NCI-H1930 (cell line): ENCODE data around the gene KRT73.

Source experiments
- DNase-seq, 2 experiments: peaks; one replicate each; lab custom pipeline; 2025; lab: John Stamatoyannopoulos, UW

KRT73 gene

GRCh38 chr12:52618216-52618615 is at the start of gene KRT73:
KRT73 (minus strand) TSS chr12:52618559; CDS start chr12:52618524, 35 bp downstream.
- no peak for DNase-seq

- no peak for DNase-seq
Measured at GRCh38 chr12:52667931-52668330, 49.6 kb upstream of the KRT73 start.

GRCh38 chr12:52667509-52667908 is 49.1 kb upstream of the KRT73 start:
- DNase-seq, result peak in 1 of 2 experiments; percentile 6

- no peak for DNase-seq
Measured at GRCh38 chr12:52666471-52666870, 48.1 kb upstream of the KRT73 start.

- DNase-seq, result no peak
Measured at GRCh38 chr12:52663420-52663819, 45.1 kb upstream of the KRT73 start.

GRCh38 chr12:52662918-52663229 is 44.5 kb upstream of the KRT73 start:
- DNase-seq, result no peak

- DNase-seq, result no peak
Measured at GRCh38 chr12:52662093-52662917, 43.9 kb upstream of the KRT73 start.

- no peak for DNase-seq
Measured at GRCh38 chr12:52661668-52662067, 43.3 kb upstream of the KRT73 start.

GRCh38 chr12:52660934-52661499 is 42.7 kb upstream of the KRT73 start:
- DNase-seq, result no peak

- DNase-seq, result no peak
Measured at GRCh38 chr12:52659951-52660350, 41.6 kb upstream of the KRT73 start.

- no peak for DNase-seq
Measured at GRCh38 chr12:52659395-52659794, 41.0 kb upstream of the KRT73 start.

- no peak for DNase-seq
Measured at GRCh38 chr12:52658196-52658595, 39.8 kb upstream of the KRT73 start.

GRCh38 chr12:52657250-52657902 is 39.0 kb upstream of the KRT73 start:
- DNase-seq, result no peak

GRCh38 chr12:52656616-52657015 is 38.3 kb upstream of the KRT73 start:
- no peak for DNase-seq

- no peak for DNase-seq
Measured at GRCh38 chr12:52655720-52656124, 37.4 kb upstream of the KRT73 start.

- DNase-seq, result no peak
Measured at GRCh38 chr12:52655251-52655650, 36.9 kb upstream of the KRT73 start.

- no peak for DNase-seq
Measured at GRCh38 chr12:52651726-52652261, 33.4 kb upstream of the KRT73 start, which contains the start of gene KRT2. KRT2 (minus strand) TSS chr12:52652211; CDS start chr12:52652142, 69 bp downstream.

GRCh38 chr12:52650520-52651081 is 32.2 kb upstream of the KRT73 start:
- DNase-seq, result no peak

GRCh38 chr12:52649066-52649465 is 30.7 kb upstream of the KRT73 start:
- DNase-seq, result no peak

GRCh38 chr12:52648012-52648550 is 29.7 kb upstream of the KRT73 start:
- no peak for DNase-seq

GRCh38 chr12:52647601-52648000 is 29.2 kb upstream of the KRT73 start:
- no peak for DNase-seq

GRCh38 chr12:52646613-52647012 is 28.3 kb upstream of the KRT73 start:
- no peak for DNase-seq
